ENCODE data around the gene SYNDIG1. TPM values are rescaled to one million over a fixed set of nuclear protein-coding genes. Genes with fewer than 3 reads are reported as not detected.

The SYNDIG1 gene
- total and polyA plus RNA-seq, 2 of the 4 experiments (the other 2 are of a cell fraction), result not detected

GRCh38 chr20:24439737-24440387, 29.6 kb upstream of the SYNDIG1 start:
- Histone ChIP-seq H3K9me3 (ENCODE audit: control insufficient read depth, insufficient read depth, low read length) (no peaks in the 10 kb centered on the region), H3K9ac (ENCODE audit: low read depth, low read length) (no peak overlapping the region), H2BK120ac (ENCODE audit: low read depth, low read length) (no peak overlapping the region), H3K79me1 (ENCODE audit: low read depth in 1 of 2, low read length in 2 of 2) (no peaks in the 10 kb centered on the region), H3K27me3 (ENCODE audit: control insufficient read depth, insufficient read depth, low read length) (no peaks in the 10 kb centered on the region; the same call in 1 of the 2 replicates), H3K18ac (ENCODE audit: low read depth, low read length) (no peak overlapping the region), H2BK15ac (ENCODE audit: low read depth, low read length) (no peak overlapping the region), H3K36me3 (ENCODE audit: control insufficient read depth, insufficient read depth, low read length) (no peaks in the 10 kb centered on the region), H3K9me1 (ENCODE audit: insufficient read depth, low read length) (no peaks in the 10 kb centered on the region; the same call in 1 of the 2 replicates), H2BK5ac (ENCODE audit: low read depth, low read length, poor library complexity, severe bottlenecking) (no peak overlapping the region), H3K4me3 (ENCODE audit: insufficient read depth, low read depth, low read length) (no peak overlapping the region), H2BK20ac (ENCODE audit: low read depth, low read length) (no peak overlapping the region), H4K5ac (ENCODE audit: low read depth, low read length) (no peak overlapping the region), H2AK9ac (replicated peaks; ENCODE audit: low read depth, low read length, poor library complexity) (peak overlapping the region; percentile 19), H3K56ac (ENCODE audit: extremely low read depth, insufficient read depth, low read length) (no peak overlapping the region), H3K4me1 (ENCODE audit: control insufficient read depth, insufficient read depth, low read length) (no peaks in the 10 kb centered on the region), H3K23ac (ENCODE audit: low read depth, low read length) (no peak overlapping the region), H2AFZ (replicated peaks; ENCODE audit: low read length, poor library complexity) (no peak overlapping the region), H3K4me2 (ENCODE audit: low read depth, low read length) (no peak overlapping the region), H2AK5ac (ENCODE audit: low read depth, low read length) (no peak overlapping the region), H4K91ac (ENCODE audit: insufficient read depth, low read depth, low read length) (no peak overlapping the region), H3K27ac (ENCODE audit: insufficient read depth, low read length) (no peak overlapping the region), H3K4ac (ENCODE audit: low read depth, low read length) (no peak overlapping the region), H3K14ac (replicated peaks; ENCODE audit: low read depth, low read length) (no peak overlapping the region), H4K20me1 (ENCODE audit: insufficient read depth, low read length) (no peaks in the 10 kb centered on the region), H4K8ac (ENCODE audit: low read depth in 2 of 2, low read length in 2 of 2) (no peak overlapping the region)
- BruUV-seq (replicated peaks), result no TSS peak
- in situ Hi-C loops (cut with MboI; ENCODE audit: low sequenced_read_pairs) (no loop called here), intact Hi-C loops (cut with micrococcal nuclease) (no loop called here), dilution Hi-C loops (cut with HindIII; ENCODE audit: low sequenced_read_pairs, unreplicated experiment) (no loop called here)
- POLR2A ChIA-PET (ENCODE audit: unreplicated experiment), result no interaction called here
- WGBS, 2 experiments (ENCODE audit: extremely low coverage in 2 of 2, insufficient read length in 1 of 2), result 30% methylated on average over 2 of the region's 7 CpGs; no CpG with 5 or more reads in 1 of the 2 experiments
- no peak for DNase-seq
- CTCF ChIA-PET, result no interaction called here
- ATAC-seq (ENCODE audit: low read depth), result no peak
- no peak for TF ChIP-seq RAD21 (IDR thresholded peaks at IDR 0.05; ENCODE audit: low read length)
- TF ChIP-seq MAFK (IDR thresholded peaks at IDR 0.05; ENCODE audit: low read depth, low read length), result no peak
- TF ChIP-seq CTCF (conservative IDR thresholded peaks at IDR 0.05; ENCODE audit: low read depth, low read length), result no peak
- no peak for TF ChIP-seq MXI1 (IDR thresholded peaks at IDR 0.05; ENCODE audit: borderline replicate concordance, low read depth, low read length)
- TF ChIP-seq CEBPB (IDR thresholded peaks at IDR 0.05; ENCODE audit: low read depth, low read length), result no peak
- TF ChIP-seq CHD1 (IDR thresholded peaks at IDR 0.05; ENCODE audit: low read depth, low read length), result no peak
- no peak for TF ChIP-seq FOS (IDR thresholded peaks at IDR 0.05; ENCODE audit: low read depth, low read length)
- no peak for TF ChIP-seq ELK1 (IDR thresholded peaks at IDR 0.05; ENCODE audit: borderline replicate concordance, low read depth, low read length)
- TF ChIP-seq RCOR1 (IDR thresholded peaks at IDR 0.05; ENCODE audit: insufficient replicate concordance, low read length), result no peak
- TF ChIP-seq USF2 (IDR thresholded peaks at IDR 0.05; ENCODE audit: low read depth, low read length), result no peak
- TF ChIP-seq POLR2A (IDR thresholded peaks at IDR 0.05; ENCODE audit: low read depth, low read length), result no peak
- no peak for TF ChIP-seq MAZ (IDR thresholded peaks at IDR 0.05; ENCODE audit: borderline replicate concordance, low read depth, low read length)
- TF ChIP-seq SMC3 (IDR thresholded peaks at IDR 0.05; ENCODE audit: low read depth, low read length), result no peak
- TF ChIP-seq RFX5 (IDR thresholded peaks at IDR 0.05; ENCODE audit: low read depth, low read length), result no peak
- TF ChIP-seq NFE2L2 (IDR thresholded peaks at IDR 0.05; ENCODE audit: low read depth, low read length), result no peak
- no peak for TF ChIP-seq BHLHE40 (IDR thresholded peaks at IDR 0.05; ENCODE audit: low read depth, low read length)

Measured in IMR-90 (cell line).